HepG2 (cell line): ENCODE results near the gene PPIB. TPM values are rescaled to one million over a fixed set of nuclear protein-coding genes. Genes with fewer than 3 reads are reported as not detected.

Experiments
- AKAP8 ChIP-seq: sonication (generic); formaldehyde crosslinking; IDR thresholded peaks from 2 replicates; pipeline ENCODE4 v1.5.1; 2020; ENCODE audit warnings: mild to moderate bottlenecking, missing genetic modification reagents
- CBX5 ChIP-seq: sonication (generic); formaldehyde crosslinking; IDR thresholded peaks from 2 replicates; pipeline ENCODE4 v1.4.0; 2020; ENCODE audit warnings: missing genetic modification reagents, borderline replicate concordance
- HNRNPK ChIP-seq: fragments of 200-400 bp; formaldehyde crosslinking; IDR thresholded peaks from 2 replicates; pipeline ENCODE4 v1.6.1; 2018; ENCODE audit warnings: low read length, low read depth, moderate library complexity, mild to moderate bottlenecking; ENCODE audit not compliant: poor library complexity, severe bottlenecking
- JUN ChIP-seq: sonication (generic); formaldehyde crosslinking; IDR thresholded peaks from 2 replicates; pipeline ENCODE4 v1.4.0; 2020; ENCODE audit warnings: mild to moderate bottlenecking, missing genetic modification reagents
- KLF6 ChIP-seq: IDR thresholded peaks from 2 replicates; pipeline ENCODE4 v1.8.0; 2016; ENCODE audit warnings: missing biosample characterization, missing genetic modification reagents
- NCOA5 ChIP-seq: sonication (generic); formaldehyde crosslinking; IDR thresholded peaks from 2 replicates; pipeline ENCODE4 v1.4.0; 2020; ENCODE audit warnings: missing genetic modification reagents
- ZMYM2 ChIP-seq: sonication (generic); formaldehyde crosslinking; IDR thresholded peaks from 2 replicates; pipeline ENCODE4 v1.8.0; 2022; ENCODE audit warnings: mild to moderate bottlenecking, missing genetic modification reagents
- ZNF274 ChIP-seq: sonication (generic); formaldehyde crosslinking; IDR thresholded peaks from 2 replicates; pipeline ENCODE4 v1.5.1; 2020; ENCODE audit warnings: mild to moderate bottlenecking, missing genetic modification reagents
- ZNF766 ChIP-seq: sonication (generic); formaldehyde crosslinking; IDR thresholded peaks from 2 replicates; pipeline ENCODE4 v1.5.0; 2020; ENCODE audit warnings: missing genetic modification reagents, borderline replicate concordance
- ZNF772 ChIP-seq: sonication (generic); formaldehyde crosslinking; IDR thresholded peaks from 2 replicates; pipeline ENCODE4 v1.5.0; 2020; ENCODE audit warnings: mild to moderate bottlenecking, missing genetic modification reagents
- ZNF782 ChIP-seq: sonication (generic); formaldehyde crosslinking; IDR thresholded peaks from 2 replicates; pipeline ENCODE4 v1.4.0; 2020; ENCODE audit warnings: missing genetic modification reagents, mild to moderate bottlenecking, borderline replicate concordance
- polyA plus RNA-seq, 8 experiments: library from polyadenylated mRNA; depleted of rRNA in 3 of 8; stranded (reverse) in 7 of 8; unstranded in 1 of 8; fragments of >200 nt; fragmentation: Illumina TruSeq in 4 of 8; extraction: Trizol in 4 of 8; gene quantifications; 2 replicates each; pipeline versions ENCODE4 v1.2.1 to v1.2.3, GENCODE V29; 2011 to 2016; ENCODE audit warnings: low read depth in 4 of 8, missing spikeins in 1 of 8, mixed read lengths in 1 of 8; ENCODE audit not compliant: insufficient read depth in 1 of 8
- total RNA-seq, 5 experiments: library from RNA; depleted of rRNA; stranded (reverse); fragments of >200 nt; fragmentation: Illumina TruSeq; extraction: Trizol; gene quantifications; 2 replicates each; pipeline ENCODE4 v1.2.3, GENCODE V29; 2016; ENCODE audit warnings: low read depth in 1 of 5
- TF ChIP-seq, protein P1 (sequence below): sonication (generic); formaldehyde crosslinking; IDR thresholded peaks from 2 replicates; pipeline ENCODE4 v1.8.0; 2022; ENCODE audit warnings: mild to moderate bottlenecking, missing genetic modification reagents, moderate library complexity
- TF ChIP-seq, protein P2 (sequence below): sonication (generic); formaldehyde crosslinking; IDR thresholded peaks from 2 replicates; pipeline ENCODE4 v1.5.0; 2020; ENCODE audit warnings: mild to moderate bottlenecking, missing genetic modification reagents
- TF ChIP-seq, protein P3 (sequence below): sonication (generic); formaldehyde crosslinking; IDR thresholded peaks from 2 replicates; pipeline ENCODE4 v1.4.0; 2020; ENCODE audit warnings: mild to moderate bottlenecking, low read depth, missing genetic modification reagents
- TF ChIP-seq, protein P4 (sequence below): sonication (generic); formaldehyde crosslinking; IDR thresholded peaks from 2 replicates; pipeline ENCODE4 v1.4.0; 2020; ENCODE audit warnings: missing genetic modification reagents
- TF ChIP-seq, protein P5 (sequence below): sonication (generic); formaldehyde crosslinking; IDR thresholded peaks from 2 replicates; pipeline ENCODE4 v1.4.0; 2020; ENCODE audit warnings: missing genetic modification reagents
- TF ChIP-seq, protein P6 (sequence below): sonication (generic); formaldehyde crosslinking; IDR thresholded peaks from 2 replicates; pipeline ENCODE4 v1.5.1; 2020; ENCODE audit warnings: missing genetic modification reagents, mild to moderate bottlenecking, borderline replicate concordance

Gene PPIB
- total and polyA plus RNA-seq, 2 of the 13 experiments (the other 11 are each of a cell fraction or from before 2014, with no cell fraction given): 780 to 882 TPM

DNA sequence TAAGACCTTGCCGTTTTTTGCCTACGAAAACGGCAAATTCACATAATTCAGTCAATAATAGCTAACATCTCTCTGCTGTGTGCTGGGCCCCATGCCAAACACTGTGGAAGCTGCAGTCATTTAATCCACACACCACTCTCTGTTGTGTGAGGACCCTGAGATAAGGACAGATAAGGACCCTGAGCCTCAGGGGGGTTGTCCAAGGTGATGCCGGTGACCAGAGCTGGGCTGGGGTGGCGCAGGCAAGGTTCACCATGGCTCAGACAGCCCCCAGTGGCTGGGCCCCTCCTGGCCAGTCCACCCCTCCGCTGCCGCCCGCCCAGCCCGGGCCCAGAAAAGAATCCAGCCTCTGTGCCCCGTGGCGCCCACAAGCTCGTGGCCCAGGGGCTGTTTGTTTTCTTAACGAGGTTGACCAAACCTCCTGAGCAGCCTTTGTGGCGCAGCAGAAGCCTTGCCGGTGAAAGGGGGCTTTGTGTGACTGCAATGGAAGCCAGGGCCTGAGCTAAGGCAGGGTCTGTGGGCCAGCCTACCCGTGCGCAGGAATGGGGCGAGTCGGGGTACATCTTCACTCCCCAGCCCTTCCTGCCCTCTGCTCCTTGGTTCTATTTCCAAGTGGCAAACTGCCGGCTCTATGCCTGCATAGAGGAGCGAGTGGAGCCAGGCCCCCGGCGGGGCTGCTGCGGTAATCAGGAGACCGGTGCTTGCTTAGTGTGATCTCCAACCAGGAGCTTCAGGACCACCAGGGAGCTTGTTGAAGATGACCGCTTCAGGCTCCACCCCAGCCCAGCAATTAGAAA is 15.7 kb downstream of the PPIB start (continued):
- TF ChIP-seq, protein P1, sequence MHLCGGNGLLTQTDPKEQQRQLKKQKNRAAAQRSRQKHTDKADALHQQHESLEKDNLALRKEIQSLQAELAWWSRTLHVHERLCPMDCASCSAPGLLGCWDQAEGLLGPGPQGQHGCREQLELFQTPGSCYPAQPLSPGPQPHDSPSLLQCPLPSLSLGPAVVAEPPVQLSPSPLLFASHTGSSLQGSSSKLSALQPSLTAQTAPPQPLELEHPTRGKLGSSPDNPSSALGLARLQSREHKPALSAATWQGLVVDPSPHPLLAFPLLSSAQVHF (CRISPR knock-in tag): no peak
- TF ChIP-seq HNRNPK (no peak), ZNF766 (CRISPR knock-in tag) (no peak), ZNF772 (CRISPR knock-in tag) (no peak; the same call in 1 of the 2 replicates), CBX5 (CRISPR knock-in tag) (0 out of 2 replicates have a peak, but pooled peaks have one; percentile 28), NCOA5 (CRISPR knock-in tag) (no peak), JUN (CRISPR knock-in tag) (0 out of 2 replicates have a peak, but pooled peaks have one; percentile 44), ZNF782 (peak; percentile 51; the same call in 1 of the 2 replicates), ZNF274 (CRISPR knock-in tag) (no peak), AKAP8 (CRISPR knock-in tag) (peak; percentile 57; the same call in 1 of the 2 replicates), ZMYM2 (CRISPR knock-in tag) (peak; percentile 91), KLF6 (CRISPR knock-in tag) (no peak)
- TF ChIP-seq, protein P2, sequence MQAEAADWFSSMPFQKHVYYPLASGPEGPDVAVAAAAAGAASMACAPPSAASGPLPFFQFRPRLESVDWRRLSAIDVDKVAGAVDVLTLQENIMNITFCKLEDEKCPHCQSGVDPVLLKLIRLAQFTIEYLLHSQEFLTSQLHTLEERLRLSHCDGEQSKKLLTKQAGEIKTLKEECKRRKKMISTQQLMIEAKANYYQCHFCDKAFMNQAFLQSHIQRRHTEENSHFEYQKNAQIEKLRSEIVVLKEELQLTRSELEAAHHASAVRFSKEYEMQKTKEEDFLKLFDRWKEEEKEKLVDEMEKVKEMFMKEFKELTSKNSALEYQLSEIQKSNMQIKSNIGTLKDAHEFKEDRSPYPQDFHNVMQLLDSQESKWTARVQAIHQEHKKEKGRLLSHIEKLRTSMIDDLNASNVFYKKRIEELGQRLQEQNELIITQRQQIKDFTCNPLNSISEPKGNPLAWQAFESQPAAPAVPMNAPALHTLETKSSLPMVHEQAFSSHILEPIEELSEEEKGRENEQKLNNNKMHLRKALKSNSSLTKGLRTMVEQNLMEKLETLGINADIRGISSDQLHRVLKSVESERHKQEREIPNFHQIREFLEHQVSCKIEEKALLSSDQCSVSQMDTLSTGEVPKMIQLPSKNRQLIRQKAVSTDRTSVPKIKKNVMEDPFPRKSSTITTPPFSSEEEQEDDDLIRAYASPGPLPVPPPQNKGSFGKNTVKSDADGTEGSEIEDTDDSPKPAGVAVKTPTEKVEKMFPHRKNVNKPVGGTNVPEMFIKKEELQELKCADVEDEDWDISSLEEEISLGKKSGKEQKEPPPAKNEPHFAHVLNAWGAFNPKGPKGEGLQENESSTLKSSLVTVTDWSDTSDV (CRISPR knock-in tag): no peak
- TF ChIP-seq, protein P3, sequence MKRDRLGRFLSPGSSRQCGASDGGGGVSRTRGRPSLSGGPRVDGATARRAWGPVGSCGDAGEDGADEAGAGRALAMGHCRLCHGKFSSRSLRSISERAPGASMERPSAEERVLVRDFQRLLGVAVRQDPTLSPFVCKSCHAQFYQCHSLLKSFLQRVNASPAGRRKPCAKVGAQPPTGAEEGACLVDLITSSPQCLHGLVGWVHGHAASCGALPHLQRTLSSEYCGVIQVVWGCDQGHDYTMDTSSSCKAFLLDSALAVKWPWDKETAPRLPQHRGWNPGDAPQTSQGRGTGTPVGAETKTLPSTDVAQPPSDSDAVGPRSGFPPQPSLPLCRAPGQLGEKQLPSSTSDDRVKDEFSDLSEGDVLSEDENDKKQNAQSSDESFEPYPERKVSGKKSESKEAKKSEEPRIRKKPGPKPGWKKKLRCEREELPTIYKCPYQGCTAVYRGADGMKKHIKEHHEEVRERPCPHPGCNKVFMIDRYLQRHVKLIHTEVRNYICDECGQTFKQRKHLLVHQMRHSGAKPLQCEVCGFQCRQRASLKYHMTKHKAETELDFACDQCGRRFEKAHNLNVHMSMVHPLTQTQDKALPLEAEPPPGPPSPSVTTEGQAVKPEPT: 0 out of 2 replicates have a peak, but pooled peaks have one; percentile 36
- TF ChIP-seq, protein P4, sequence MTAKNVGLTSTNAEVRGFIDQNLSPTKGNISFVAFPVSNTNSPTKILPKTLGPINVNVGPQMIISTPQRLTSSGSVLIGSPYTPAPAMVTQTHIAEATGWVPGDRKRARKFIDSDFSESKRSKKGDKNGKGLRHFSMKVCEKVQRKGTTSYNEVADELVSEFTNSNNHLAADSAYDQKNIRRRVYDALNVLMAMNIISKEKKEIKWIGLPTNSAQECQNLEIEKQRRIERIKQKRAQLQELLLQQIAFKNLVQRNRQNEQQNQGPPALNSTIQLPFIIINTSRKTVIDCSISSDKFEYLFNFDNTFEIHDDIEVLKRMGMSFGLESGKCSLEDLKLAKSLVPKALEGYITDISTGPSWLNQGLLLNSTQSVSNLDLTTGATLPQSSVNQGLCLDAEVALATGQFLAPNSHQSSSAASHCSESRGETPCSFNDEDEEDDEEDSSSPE (CRISPR knock-in tag): no peak
- TF ChIP-seq, protein P5, sequence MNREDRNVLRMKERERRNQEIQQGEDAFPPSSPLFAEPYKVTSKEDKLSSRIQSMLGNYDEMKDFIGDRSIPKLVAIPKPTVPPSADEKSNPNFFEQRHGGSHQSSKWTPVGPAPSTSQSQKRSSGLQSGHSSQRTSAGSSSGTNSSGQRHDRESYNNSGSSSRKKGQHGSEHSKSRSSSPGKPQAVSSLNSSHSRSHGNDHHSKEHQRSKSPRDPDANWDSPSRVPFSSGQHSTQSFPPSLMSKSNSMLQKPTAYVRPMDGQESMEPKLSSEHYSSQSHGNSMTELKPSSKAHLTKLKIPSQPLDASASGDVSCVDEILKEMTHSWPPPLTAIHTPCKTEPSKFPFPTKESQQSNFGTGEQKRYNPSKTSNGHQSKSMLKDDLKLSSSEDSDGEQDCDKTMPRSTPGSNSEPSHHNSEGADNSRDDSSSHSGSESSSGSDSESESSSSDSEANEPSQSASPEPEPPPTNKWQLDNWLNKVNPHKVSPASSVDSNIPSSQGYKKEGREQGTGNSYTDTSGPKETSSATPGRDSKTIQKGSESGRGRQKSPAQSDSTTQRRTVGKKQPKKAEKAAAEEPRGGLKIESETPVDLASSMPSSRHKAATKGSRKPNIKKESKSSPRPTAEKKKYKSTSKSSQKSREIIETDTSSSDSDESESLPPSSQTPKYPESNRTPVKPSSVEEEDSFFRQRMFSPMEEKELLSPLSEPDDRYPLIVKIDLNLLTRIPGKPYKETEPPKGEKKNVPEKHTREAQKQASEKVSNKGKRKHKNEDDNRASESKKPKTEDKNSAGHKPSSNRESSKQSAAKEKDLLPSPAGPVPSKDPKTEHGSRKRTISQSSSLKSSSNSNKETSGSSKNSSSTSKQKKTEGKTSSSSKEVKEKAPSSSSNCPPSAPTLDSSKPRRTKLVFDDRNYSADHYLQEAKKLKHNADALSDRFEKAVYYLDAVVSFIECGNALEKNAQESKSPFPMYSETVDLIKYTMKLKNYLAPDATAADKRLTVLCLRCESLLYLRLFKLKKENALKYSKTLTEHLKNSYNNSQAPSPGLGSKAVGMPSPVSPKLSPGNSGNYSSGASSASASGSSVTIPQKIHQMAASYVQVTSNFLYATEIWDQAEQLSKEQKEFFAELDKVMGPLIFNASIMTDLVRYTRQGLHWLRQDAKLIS (CRISPR knock-in tag): no peak
- TF ChIP-seq, protein P6, sequence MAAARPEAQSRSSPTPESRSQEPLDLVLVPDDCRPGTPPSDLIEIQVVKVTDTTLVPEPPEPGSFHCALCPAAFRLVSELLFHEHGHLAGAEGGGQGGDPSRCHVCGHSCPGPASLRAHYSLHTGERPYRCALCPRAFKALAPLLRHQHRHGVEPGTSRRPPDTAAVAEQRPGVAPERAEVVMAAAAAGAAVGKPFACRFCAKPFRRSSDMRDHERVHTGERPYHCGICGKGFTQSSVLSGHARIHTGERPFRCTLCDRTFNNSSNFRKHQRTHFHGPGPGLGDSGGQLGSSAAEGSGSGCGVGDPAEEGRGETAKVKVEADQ (CRISPR knock-in tag): no peak
